GM18526 (cell line): ENCODE measurements around the gene SPEM2.

Experiments used
- POLR2A ChIP-seq: IDR thresholded peaks from 3 replicates; pipeline ENCODE4 v1.6.1; 2011; ENCODE audit not compliant: insufficient read length; ENCODE audit errors: extremely low read depth

Gene SPEM2

DNA sequence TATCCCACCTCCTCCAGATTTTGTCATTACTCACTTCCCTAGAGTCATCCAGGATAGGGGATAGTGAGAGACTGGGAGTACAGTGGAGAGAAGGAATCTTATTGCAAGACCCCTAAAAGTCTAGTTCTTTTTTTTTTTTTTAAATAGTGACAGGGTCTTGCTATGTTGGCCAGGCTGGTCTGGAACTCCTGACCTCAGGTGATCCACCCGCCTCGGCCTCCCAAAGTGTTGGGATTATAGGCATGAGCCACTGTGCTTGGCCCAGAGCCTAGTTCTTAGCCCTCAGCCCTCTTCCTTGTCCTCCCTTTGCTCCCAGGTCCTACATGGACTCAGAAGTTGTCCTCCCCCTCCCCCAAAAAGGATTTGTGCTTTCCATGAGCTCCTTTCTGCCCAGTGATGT is 16.7 kb downstream of the SPEM2 start:
- TF ChIP-seq POLR2A: no peak

GRCh38 chr17:7443499-7444485 is 18.4 kb downstream of the SPEM2 start:
- TF ChIP-seq POLR2A: no peak

DNA sequence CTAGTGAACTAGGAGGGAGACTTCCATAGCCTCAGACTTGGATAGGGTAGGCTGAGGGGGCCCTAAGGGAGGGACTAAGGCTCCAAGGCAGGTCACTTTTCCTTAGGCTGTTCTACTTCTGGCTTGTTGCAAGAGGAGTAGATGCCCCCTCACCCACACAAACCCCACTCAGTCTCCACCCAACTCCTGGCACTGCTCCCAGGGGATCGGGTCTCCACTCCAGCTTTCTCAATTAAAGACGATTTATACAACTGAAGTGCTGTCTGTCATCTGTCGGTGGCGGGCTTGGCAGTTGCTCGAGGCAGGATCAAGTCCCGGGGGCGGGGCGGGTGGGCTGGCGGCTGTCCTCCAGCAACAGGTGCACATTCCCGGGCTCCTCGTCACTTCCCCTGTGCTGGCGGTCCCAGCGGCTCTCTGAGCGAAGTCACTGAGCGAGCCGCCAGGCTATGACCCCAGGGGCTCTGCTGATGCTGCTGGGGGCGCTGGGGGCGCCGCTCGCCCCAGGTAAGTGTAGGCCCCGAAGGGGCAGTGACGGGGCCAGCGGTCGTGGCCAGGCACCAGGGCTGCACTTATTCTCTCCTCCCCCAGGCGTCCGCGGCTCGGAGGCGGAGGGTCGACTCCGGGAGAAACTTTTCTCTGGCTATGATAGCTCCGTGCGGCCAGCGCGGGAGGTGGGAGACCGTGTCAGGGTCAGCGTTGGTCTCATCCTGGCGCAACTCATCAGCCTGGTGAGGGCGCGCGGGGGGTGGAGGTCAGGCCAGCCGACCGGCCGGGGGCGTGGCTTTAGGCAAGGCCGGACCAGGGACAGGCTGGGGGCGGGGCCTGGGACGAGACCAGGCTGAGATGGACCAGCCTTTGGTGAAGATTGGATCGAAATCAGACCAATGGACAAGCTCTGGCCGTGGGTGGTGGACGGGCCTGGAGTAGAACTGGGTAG is 19.5 kb downstream of the SPEM2 start, which contains the start of gene CHRNB1:
Gene CHRNB1 (plus strand): TSS at position 380 of the 937 bp plus-strand sequence. CDS start 67 bp downstream, at position 447.
- TF ChIP-seq POLR2A: no peak

DNA sequence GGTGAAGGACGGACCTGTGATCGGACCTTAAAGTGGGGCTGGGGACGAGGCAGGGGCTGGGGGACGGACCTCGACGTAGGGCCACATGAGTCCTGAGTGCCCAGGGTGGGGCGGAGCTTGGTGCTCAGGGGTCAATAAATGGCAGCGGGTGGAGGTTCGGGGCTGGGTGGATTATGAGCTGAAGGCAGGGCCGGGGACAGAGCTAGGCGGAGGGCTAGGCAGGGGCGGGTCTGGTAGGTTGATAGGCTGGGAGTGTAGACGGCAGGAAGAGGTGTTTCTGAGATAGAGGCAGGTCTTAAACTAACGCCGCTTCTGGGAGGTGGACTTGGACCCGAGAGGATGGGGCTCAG is 20.2 kb downstream of the SPEM2 start:
- no peak for TF ChIP-seq POLR2A

DNA sequence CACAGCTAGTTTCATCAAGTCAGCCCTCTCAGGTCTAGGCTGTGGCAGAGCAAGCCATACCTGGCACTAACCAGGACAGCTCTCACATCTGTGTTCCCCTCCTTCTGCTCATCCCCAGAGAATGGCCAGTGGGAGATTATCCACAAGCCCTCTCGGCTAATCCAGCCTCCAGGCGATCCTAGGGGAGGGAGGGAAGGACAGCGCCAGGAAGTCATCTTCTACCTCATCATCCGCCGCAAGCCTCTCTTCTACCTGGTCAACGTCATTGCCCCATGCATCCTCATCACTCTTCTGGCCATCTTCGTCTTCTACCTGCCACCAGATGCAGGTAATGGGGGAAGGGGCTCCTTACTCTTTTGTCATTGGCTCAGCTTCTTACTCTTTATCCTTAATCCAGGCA is 23.0 kb downstream of the SPEM2 start:
- TF ChIP-seq POLR2A: no peak

DNA sequence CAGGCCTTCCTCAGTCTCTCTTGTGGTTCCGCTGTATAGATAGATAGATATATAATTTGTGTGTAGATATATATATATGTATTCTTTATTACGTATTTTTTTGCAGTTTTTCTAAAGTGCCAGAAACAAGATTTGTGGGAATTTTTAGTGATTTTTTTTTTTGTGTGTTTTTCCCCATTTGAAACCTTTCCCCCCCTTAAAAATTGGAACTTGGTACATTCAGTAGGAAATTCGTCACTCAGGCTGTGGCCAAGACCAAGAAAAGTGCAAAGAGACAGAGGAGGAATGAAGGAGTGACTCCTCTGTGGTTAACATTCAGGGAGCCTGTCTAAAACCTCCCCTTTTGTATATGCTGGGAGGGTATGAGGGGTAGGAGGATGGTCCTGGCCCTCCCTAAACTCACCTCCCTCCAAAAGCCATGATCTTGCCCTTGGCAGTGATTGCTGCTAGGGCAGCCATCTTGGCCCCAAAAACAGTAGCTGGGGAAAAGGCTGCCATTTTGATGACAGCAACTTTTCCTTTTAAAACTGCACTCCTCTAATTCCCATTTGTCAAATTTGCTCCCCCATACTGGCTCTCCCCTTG is 34.6 kb downstream of the SPEM2 start:
- no peak for TF ChIP-seq POLR2A

- TF ChIP-seq POLR2A: no peak
Observed at GRCh38 chr17:7460850-7461660, 35.6 kb downstream of the SPEM2 start.

- no peak for TF ChIP-seq POLR2A
Observed at GRCh38 chr17:7462474-7463371, 37.3 kb downstream of the SPEM2 start.

DNA sequence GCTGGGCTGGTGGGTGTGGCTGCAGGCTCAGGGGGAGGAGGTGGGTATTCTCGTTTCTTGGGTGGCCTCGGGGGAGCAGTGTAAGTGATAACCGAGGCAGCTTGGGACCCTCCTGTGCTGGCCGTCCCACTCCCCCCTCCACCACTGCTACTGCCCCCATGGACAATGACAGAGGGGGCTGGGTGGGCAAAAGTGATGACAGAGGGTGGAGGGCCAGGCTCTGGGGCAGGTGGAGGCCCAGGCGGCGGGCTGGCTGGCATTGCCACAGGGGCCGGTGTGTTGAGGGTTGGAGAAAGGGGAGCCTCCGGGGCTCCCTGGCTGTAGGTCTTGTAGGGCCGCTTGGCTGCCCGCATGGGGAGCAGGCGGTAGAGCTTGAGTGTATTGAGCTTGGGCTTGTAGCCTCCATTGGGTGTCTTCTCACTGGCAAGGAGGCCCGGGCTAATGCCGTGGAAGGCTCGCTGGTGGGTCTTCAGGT is 38.0 kb downstream of the SPEM2 start:
- TF ChIP-seq POLR2A: no peak

DNA sequence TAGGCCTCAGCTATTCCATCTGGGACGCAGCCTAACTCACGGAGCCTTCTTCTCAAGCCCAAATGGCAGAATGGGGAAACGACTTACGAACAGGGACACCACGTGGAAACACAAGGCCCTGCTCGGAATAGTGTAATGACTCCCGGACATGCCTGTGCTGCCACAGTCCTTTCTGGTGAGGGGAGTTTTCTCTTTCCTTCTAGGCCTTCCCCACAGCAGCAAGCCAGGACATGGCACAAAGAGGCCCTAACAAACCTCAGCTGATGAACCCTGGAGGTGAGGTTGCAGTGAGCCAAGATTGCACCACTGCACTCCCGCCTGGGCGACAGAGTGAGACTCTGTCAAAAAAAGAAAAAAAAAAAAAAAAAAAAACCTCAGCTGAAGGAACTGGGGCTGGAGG is 38.7 kb downstream of the SPEM2 start:
- TF ChIP-seq POLR2A: no peak

DNA sequence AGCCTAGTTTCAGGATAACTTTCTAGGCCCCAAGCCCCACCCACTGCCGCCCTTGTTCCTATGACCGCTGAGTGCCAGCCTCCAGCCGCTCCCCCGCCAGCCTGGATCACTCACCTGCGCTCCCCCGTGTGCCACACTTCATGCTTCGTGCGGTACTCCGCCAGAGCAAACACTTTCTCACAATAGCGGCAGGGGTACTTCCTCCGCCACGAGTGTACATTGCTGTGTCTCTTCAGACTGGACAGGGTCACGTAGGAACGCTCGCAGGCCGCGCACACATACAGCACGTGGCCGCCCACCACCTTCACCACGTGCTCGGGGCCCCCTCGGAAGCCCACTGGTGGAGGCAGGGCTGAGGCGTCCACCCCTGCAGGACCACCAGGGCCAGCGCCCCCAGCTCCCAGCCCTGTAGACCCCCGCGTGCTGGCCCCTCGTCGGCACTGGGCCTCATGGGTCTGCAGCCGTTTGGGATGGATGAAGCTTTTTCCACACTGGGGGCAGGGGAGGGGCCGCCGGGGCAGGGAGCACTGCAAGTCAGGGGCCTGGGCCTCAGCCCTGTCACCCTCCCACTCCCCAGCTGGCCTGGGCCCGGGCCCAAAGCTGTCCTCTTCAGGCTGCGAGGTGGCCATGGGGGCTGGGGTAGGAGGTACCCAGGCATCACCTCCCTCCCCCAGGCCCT is 40.3 kb downstream of the SPEM2 start:
- no peak for TF ChIP-seq POLR2A

DNA sequence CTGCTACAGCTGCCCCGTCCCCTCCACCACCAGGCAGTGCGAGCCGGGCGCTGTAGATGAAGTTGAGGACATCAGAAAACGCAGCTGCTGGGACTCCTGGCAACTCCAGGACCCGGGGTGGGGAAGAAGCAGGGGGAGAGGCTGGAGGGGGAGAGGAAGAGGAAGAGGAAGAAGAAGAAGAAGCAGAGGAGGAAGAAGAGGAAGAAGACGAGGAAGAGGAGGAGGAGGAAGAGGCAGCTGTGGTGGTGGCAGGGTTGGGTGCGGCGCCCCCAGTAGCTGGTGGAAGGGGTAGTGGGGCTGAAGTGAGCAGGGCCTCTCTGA is 40.9 kb downstream of the SPEM2 start:
- no peak for TF ChIP-seq POLR2A
